ENCODE results near the gene PGA4. TPM values are rescaled to one million over a fixed set of nuclear protein-coding genes. Genes with fewer than 3 reads are reported as not detected.

Gene PGA4
- total RNA-seq, 2 donors from 2014 or later: not detected

Other genes starting within 250 kb of the PGA4 start
- 10 to 100 TPM in 1 of 2 donors, 1 to 10 TPM in 1; 2.7 to 16.5 TPM for gene CD5, start 119.9 kb upstream of the PGA4 start, total RNA-seq
- gene VPS37C, start 60.9 kb upstream of the PGA4 start, total RNA-seq: 10 to 100 TPM in 1 of 2 donors, 1 to 10 TPM in 1; 9.7 to 13.3 TPM
- not detected for gene PGA3, start 18.8 kb upstream of the PGA4 start, total RNA-seq
- not detected for gene PGA5, start 18.8 kb downstream of the PGA4 start, total RNA-seq
- gene VWCE, start 73.0 kb downstream of the PGA4 start, total RNA-seq: 1 to 10 TPM; 2.1 to 3.3 TPM
- 100 to 1,000 TPM; 241 to 276 TPM for gene DDB1, start 110.8 kb downstream of the PGA4 start, total RNA-seq
- gene TKFC, start 110.9 kb downstream of the PGA4 start, total RNA-seq: 10 to 100 TPM; 18.9 to 38.9 TPM
- gene CYB561A3, start 139.5 kb downstream of the PGA4 start, total RNA-seq: 100 to 1,000 TPM in 1 of 2 donors, 10 to 100 TPM in 1; 33.0 to 112 TPM
- 100 to 1,000 TPM in 1 of 2 donors, 10 to 100 TPM in 1; 56.1 to 107 TPM for gene TMEM138, start 140.0 kb downstream of the PGA4 start, total RNA-seq
- gene TMEM216, start 170.2 kb downstream of the PGA4 start, total RNA-seq: 10 to 100 TPM; 17.7 to 18.2 TPM
- gene CPSF7, start 207.6 kb downstream of the PGA4 start, total RNA-seq: 100 to 1,000 TPM; 101 to 132 TPM
- 10 to 100 TPM; 63.3 to 69.0 TPM for gene SDHAF2, start 207.8 kb downstream of the PGA4 start, total RNA-seq

All from natural killer cell treated with Interleukin-12 subunit alpha and Interleukin-12 subunit beta and Interleukin-15 and Interleukin-18, amount 100 ng/mL, for 72 hours (primary cell).